HepG2 (cell line): ENCODE measurements around the gene IFT172. TPM values are rescaled to one million over a fixed set of nuclear protein-coding genes. Genes with fewer than 3 reads are reported as not detected.

Source experiments
- ATAC-seq: fragments of 200-7000 bp; cut with Tn5 transposase; 3 replicates; pipeline ENCODE4 v1.9.1; 2020; ENCODE audit warnings: mild to moderate bottlenecking, moderate library complexity
- BruUV-seq: library from RNA; stranded (reverse); fragments of 400-500 nt; replicated peaks from 2 replicates; lab custom pipeline; 2021; lab: Mats Ljungman, UMichigan
- CTCF ChIA-PET: fragments of 300-600 bp; formaldehyde crosslinking; extraction: SDS; loops from one replicate; lab custom pipeline; 2021; ENCODE audit warnings: low total read pairs, inconsistent platforms, low intra/inter-chr PET ratio; lab: Yijun Ruan, JAX
- POLR2A ChIA-PET: fragments of 350-600 bp; sonication (Branson Sonifier 250); formaldehyde crosslinking; loops from one replicate; lab custom pipeline; 2020; ENCODE audit warnings: antibody characterized with exemption, inconsistent platforms; lab: Yijun Ruan, JAX
- DNase-seq: peaks from one replicate; pipeline ENCODE4 v3.0.0-alpha.2; 2015; ENCODE audit warnings: low spot score
- FAIRE-seq: peaks from 3 replicates; lab custom pipeline; 2011; peaks lifted over from hg19 to GRCh38; lab: Jason Lieb, UNC
- H2AFZ ChIP-seq: one replicate; pipeline ENCODE4 v1.6.1; 2011; ENCODE audit warnings: low read length, inconsistent platforms
- H3K27ac ChIP-seq: fragments of 300-600 bp; 3 replicates; pipeline ENCODE4 v1.8.0; 2011; ENCODE audit warnings: mixed run types, mild to moderate bottlenecking, mixed read lengths, low read length, inconsistent platforms; ENCODE audit not compliant: insufficient read depth; ENCODE audit errors: extremely low read length
- H3K27me3 ChIP-seq, 2 experiments: fragments of 200-600 bp in 1 of 2; 2 replicates in 1 of 2; 3 replicates in 1 of 2; pipeline versions ENCODE4 v1.6.0 to v1.8.0; 2011; ENCODE audit warnings: low read length in 2 of 2, mild to moderate bottlenecking in 2 of 2, moderate library complexity in 2 of 2, inconsistent platforms in 1 of 2; ENCODE audit not compliant: insufficient read depth in 2 of 2, control insufficient read depth in 1 of 2
- H3K36me3 ChIP-seq, 2 experiments: fragments of 200-600 bp in 1 of 2; replicated peaks in 1 of 2; 2 replicates in 1 of 2; 3 replicates in 1 of 2; pipeline versions ENCODE4 v1.5.1 to v1.8.0; 2011; ENCODE audit warnings: low read length in 2 of 2, inconsistent platforms in 1 of 2; ENCODE audit not compliant: insufficient read depth in 2 of 2, control insufficient read depth in 1 of 2
- H3K4me1 ChIP-seq: 2 replicates; pipeline ENCODE4 v1.5.1; 2012; ENCODE audit warnings: low read length, inconsistent platforms; ENCODE audit not compliant: insufficient read depth
- H3K4me2 ChIP-seq: 2 replicates; pipeline ENCODE4 v1.6.0; 2011; ENCODE audit warnings: low read depth, low read length, inconsistent platforms
- H3K4me3 ChIP-seq, 3 experiments: fragments of 200-600 bp in 1 of 3; sonication (generic), shearing (Covaris generic) in 1 of 3; replicated peaks in 1 of 3; 2 replicates each; pipeline ENCODE4 v1.5.1; 2011 to 2016; ENCODE audit warnings: low read length in 3 of 3, inconsistent platforms in 2 of 3, low read depth in 2 of 3, mild to moderate bottlenecking in 2 of 3, control low read depth in 1 of 3, mixed read lengths in 1 of 3; ENCODE audit not compliant: insufficient read depth in 1 of 3
- H3K79me2 ChIP-seq: one replicate; pipeline ENCODE4 v1.6.1; 2011; ENCODE audit warnings: low read length, inconsistent platforms; ENCODE audit not compliant: insufficient read depth
- H3K9ac ChIP-seq: 2 replicates; pipeline ENCODE4 v1.6.0; 2011; ENCODE audit warnings: mild to moderate bottlenecking, low read depth, low read length, inconsistent platforms; ENCODE audit not compliant: insufficient read depth
- H3K9me3 ChIP-seq: 2 replicates; pipeline ENCODE4 v1.5.1; 2012; ENCODE audit warnings: mild to moderate bottlenecking, low read length
- H4K20me1 ChIP-seq: 2 replicates; pipeline ENCODE4 v1.6.0; 2011; ENCODE audit warnings: inconsistent platforms, mild to moderate bottlenecking, low read length, moderate library complexity; ENCODE audit not compliant: insufficient read depth
- AHR ChIP-seq: IDR thresholded peaks from 2 replicates; pipeline ENCODE4 v1.6.1; 2018; ENCODE audit warnings: missing genetic modification reagents, missing compliant biosample characterization
- ATF7 ChIP-seq, 2 experiments: fragments of 450-650 bp in 1 of 2; sonication (generic) in 1 of 2; formaldehyde crosslinking in 1 of 2; IDR thresholded peaks; 2 replicates each; pipeline versions ENCODE4 v1.4.0 to v1.6.1; 2016 to 2020; ENCODE audit warnings: antibody characterized with exemption in 1 of 2, mild to moderate bottlenecking in 1 of 2, missing genetic modification reagents in 1 of 2
- CBFB ChIP-seq: sonication (generic); formaldehyde crosslinking; IDR thresholded peaks from 2 replicates; pipeline ENCODE4 v1.4.0; 2020; ENCODE audit warnings: missing genetic modification reagents
- EZH2 ChIP-seq: conservative IDR thresholded peaks from 2 replicates; pipeline ENCODE4 v1.6.1; 2012; ENCODE audit warnings: mild to moderate bottlenecking, low read depth, low read length, moderate library complexity
- MTA1 ChIP-seq: sonication (generic); formaldehyde crosslinking; IDR thresholded peaks from 2 replicates; pipeline ENCODE4 v1.4.0; 2020; ENCODE audit warnings: missing genetic modification reagents, mild to moderate bottlenecking, borderline replicate concordance
- NFKB2 ChIP-seq: sonication (generic); formaldehyde crosslinking; IDR thresholded peaks from 2 replicates; pipeline ENCODE4 v1.4.0; 2020; ENCODE audit warnings: missing genetic modification reagents, borderline replicate concordance
- SAP130 ChIP-seq: IDR thresholded peaks from 2 replicates; pipeline ENCODE4 v1.6.1; 2016; ENCODE audit warnings: low read depth
- SIN3A ChIP-seq: IDR thresholded peaks from 2 replicates; pipeline ENCODE4 v1.6.1; 2011; ENCODE audit warnings: low read depth, mild to moderate bottlenecking, control low read depth, low read length, borderline replicate concordance
- SMAD3 ChIP-seq: sonication (generic); formaldehyde crosslinking; IDR thresholded peaks from 2 replicates; pipeline ENCODE4 v1.4.0; 2020; ENCODE audit warnings: missing genetic modification reagents
- SMAD9 ChIP-seq: sonication (generic); formaldehyde crosslinking; IDR thresholded peaks from 2 replicates; pipeline ENCODE4 v1.5.1; 2020; ENCODE audit warnings: mild to moderate bottlenecking, missing genetic modification reagents
- ZNF124 ChIP-seq: sonication (generic); formaldehyde crosslinking; IDR thresholded peaks from 2 replicates; pipeline ENCODE4 v1.4.0; 2020; ENCODE audit warnings: missing genetic modification reagents
- ZNF816 ChIP-seq: sonication (generic); formaldehyde crosslinking; IDR thresholded peaks from 2 replicates; pipeline ENCODE4 v1.8.0; 2022; ENCODE audit warnings: missing genetic modification reagents, mild to moderate bottlenecking, borderline replicate concordance
- WGBS: methylation state at CpG from one replicate; pipeline ENCODE4 v1.1.6; 2017; ENCODE audit warnings: low lambda C conversion rate; 5-methylcytosine and 5-hydroxymethylcytosine counted together
- in situ Hi-C: cut with HindIII; loops from 2 replicates; pipeline ENCODE4 v1.10.0; 2017; ENCODE audit warnings: low pct_unique_long_range_greater_than_20kb; ENCODE audit not compliant: extremely low pct_ligation_motif_present
- intact Hi-C: fragments of 100-400 bp; cut with micrococcal nuclease; formaldehyde crosslinking; loops from one replicate; pipeline ENCODE4 v1.10.0; 2022; ENCODE audit not compliant: unreplicated experiment
- polyA plus RNA-seq, 8 experiments: library from polyadenylated mRNA; depleted of rRNA in 3 of 8; stranded (reverse) in 7 of 8; unstranded in 1 of 8; fragments of >200 nt; fragmentation: Illumina TruSeq in 4 of 8; extraction: Trizol in 4 of 8; gene quantifications; 2 replicates each; pipeline versions ENCODE4 v1.2.1 to v1.2.3, GENCODE V29; 2011 to 2016; ENCODE audit warnings: low read depth in 4 of 8, missing spikeins in 1 of 8, mixed read lengths in 1 of 8; ENCODE audit not compliant: insufficient read depth in 1 of 8
- total RNA-seq, 5 experiments: library from RNA; depleted of rRNA; stranded (reverse); fragments of >200 nt; fragmentation: Illumina TruSeq; extraction: Trizol; gene quantifications; 2 replicates each; pipeline ENCODE4 v1.2.3, GENCODE V29; 2016; ENCODE audit warnings: low read depth in 1 of 5
- TF ChIP-seq, protein P1 (sequence below): sonication (generic); formaldehyde crosslinking; IDR thresholded peaks from 2 replicates; pipeline ENCODE4 v1.5.0; 2020; ENCODE audit warnings: mild to moderate bottlenecking, missing genetic modification reagents, borderline replicate concordance
- TF ChIP-seq, protein P2 (sequence below): sonication (generic); formaldehyde crosslinking; IDR thresholded peaks from 2 replicates; pipeline ENCODE4 v1.8.1; 2022; ENCODE audit warnings: low read depth, mild to moderate bottlenecking, missing genetic modification reagents
- TF ChIP-seq, protein P3 (sequence below): sonication (generic); formaldehyde crosslinking; IDR thresholded peaks from 2 replicates; pipeline ENCODE4 v1.4.0; 2020; ENCODE audit warnings: missing genetic modification reagents

The IFT172 gene
- total and polyA plus RNA-seq, 2 of the 13 experiments (the other 11 are each of a cell fraction or from before 2014, with no cell fraction given) = 21.6 to 35.7 TPM

DNA sequence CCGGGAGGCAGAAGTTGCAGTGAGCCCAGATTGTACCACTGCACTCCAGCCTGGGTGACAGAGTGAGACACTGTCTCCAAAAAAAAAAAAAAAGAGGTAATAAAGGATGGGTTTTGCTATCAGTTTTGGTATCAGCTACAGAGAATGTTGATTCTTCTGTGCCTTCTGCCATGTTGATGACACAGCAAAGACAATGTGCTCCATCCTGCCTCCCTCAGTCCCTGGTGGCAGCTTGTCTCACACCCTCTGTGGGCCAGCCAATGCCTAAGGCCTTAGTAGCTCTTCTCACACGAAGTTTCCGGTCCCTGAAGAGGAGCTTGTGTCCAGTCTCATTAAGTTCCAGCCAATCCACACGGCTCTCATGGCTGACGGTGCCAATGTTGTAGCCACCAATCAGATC, 17.6 kb downstream of the IFT172 start (continued):
- TF ChIP-seq, protein P1, sequence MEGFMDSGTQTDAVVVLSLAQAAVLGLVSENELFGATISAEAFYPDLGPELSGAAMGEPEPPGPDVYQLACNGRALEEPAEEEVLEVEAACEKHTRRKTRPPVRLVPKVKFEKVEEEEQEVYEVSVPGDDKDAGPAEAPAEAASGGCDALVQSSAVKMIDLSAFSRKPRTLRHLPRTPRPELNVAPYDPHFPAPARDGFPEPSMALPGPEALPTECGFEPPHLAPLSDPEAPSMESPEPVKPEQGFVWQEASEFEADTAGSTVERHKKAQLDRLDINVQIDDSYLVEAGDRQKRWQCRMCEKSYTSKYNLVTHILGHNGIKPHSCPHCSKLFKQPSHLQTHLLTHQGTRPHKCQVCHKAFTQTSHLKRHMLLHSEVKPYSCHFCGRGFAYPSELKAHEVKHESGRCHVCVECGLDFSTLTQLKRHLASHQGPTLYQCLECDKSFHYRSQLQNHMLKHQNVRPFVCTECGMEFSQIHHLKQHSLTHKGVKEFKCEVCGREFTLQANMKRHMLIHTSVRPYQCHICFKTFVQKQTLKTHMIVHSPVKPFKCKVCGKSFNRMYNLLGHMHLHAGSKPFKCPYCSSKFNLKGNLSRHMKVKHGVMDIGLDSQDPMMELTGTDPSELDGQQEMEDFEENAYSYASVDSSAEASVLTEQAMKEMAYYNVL (CRISPR knock-in tag) = no peak
- TF ChIP-seq SMAD3 (CRISPR knock-in tag) (no peak), SIN3A (no peak), ATF7 (IDR thresholded peaks at IDR 0.05) (no peak), ATF7 (CRISPR knock-in tag; IDR thresholded peaks at IDR 0.05) (no peak), SAP130 (CRISPR knock-in tag) (no peak), NFKB2 (no peak), CBFB (CRISPR knock-in tag) (no peak)

DNA sequence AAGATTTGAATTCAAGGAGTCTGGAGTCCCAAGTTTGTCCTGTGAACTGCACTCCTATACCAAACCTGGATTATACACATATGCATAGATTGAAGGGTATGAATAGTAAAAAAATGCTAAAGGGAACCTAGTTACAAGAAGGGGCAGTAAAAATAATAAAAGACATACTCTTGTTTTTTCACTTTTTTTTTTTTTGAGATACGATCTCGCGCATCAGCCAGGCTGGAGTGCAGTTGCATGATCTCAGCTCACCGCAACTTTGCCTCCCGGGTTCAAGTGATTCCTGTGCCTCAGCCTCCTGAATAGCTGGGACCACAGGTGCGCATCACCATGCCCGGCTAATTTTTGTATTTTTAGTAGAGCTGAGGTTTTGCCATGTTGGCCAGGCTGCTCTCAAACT, 25.1 kb downstream of the IFT172 start:
- Histone ChIP-seq H3K27ac (no peak overlapping the region), H2AFZ (no peak overlapping the region), H3K4me2 (no peak overlapping the region), H3K79me2 (no peaks in the 10 kb centered on the region), H3K36me3 (no peaks in the 10 kb centered on the region; a peak in 2 of 5 replicates), H3K9ac (no peak overlapping the region), H4K20me1 (no peaks in the 10 kb centered on the region), H3K9me3 (no peaks in the 10 kb centered on the region), H3K27me3 (no peaks in the 10 kb centered on the region), H3K4me1 (0 out of 2 replicates have a peak, but pooled peaks cover under 1% of the 10 kb centered on the region), H3K4me3 (no peak overlapping the region)
- ChIA-PET CTCF (no interaction called here), POLR2A (no interaction called here)
- 94% methylated on average over 7 of the region's 7 CpGs for WGBS
- no peak for ATAC-seq
- in situ Hi-C loops = no loop called here
- no peak for DNase-seq
- FAIRE-seq = no peak
- intact Hi-C loops = no loop called here
- no TSS peak for BruUV-seq
- TF ChIP-seq, protein P2, sequence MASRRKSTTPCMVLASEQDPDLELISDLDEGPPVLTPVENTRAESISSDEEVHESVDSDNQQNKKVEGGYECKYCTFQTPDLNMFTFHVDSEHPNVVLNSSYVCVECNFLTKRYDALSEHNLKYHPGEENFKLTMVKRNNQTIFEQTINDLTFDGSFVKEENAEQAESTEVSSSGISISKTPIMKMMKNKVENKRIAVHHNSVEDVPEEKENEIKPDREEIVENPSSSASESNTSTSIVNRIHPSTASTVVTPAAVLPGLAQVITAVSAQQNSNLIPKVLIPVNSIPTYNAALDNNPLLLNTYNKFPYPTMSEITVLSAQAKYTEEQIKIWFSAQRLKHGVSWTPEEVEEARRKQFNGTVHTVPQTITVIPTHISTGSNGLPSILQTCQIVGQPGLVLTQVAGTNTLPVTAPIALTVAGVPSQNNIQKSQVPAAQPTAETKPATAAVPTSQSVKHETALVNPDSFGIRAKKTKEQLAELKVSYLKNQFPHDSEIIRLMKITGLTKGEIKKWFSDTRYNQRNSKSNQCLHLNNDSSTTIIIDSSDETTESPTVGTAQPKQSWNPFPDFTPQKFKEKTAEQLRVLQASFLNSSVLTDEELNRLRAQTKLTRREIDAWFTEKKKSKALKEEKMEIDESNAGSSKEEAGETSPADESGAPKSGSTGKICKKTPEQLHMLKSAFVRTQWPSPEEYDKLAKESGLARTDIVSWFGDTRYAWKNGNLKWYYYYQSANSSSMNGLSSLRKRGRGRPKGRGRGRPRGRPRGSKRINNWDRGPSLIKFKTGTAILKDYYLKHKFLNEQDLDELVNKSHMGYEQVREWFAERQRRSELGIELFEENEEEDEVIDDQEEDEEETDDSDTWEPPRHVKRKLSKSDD (CRISPR knock-in tag) = no peak
- TF ChIP-seq ZNF816 (CRISPR knock-in tag) (no peak), MTA1 (CRISPR knock-in tag) (no peak), SMAD9 (CRISPR knock-in tag) (no peak), AHR (CRISPR knock-in tag) (no peak), ZNF124 (CRISPR knock-in tag) (no peak), EZH2 (no peak)
- TF ChIP-seq, protein P3, sequence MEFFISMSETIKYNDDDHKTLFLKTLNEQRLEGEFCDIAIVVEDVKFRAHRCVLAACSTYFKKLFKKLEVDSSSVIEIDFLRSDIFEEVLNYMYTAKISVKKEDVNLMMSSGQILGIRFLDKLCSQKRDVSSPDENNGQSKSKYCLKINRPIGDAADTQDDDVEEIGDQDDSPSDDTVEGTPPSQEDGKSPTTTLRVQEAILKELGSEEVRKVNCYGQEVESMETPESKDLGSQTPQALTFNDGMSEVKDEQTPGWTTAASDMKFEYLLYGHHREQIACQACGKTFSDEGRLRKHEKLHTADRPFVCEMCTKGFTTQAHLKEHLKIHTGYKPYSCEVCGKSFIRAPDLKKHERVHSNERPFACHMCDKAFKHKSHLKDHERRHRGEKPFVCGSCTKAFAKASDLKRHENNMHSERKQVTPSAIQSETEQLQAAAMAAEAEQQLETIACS (CRISPR knock-in tag) = no peak
